Measurements from ENCODE around the gene SMIM13. TPM values are rescaled to one million over a fixed set of nuclear protein-coding genes. Genes with fewer than 3 reads are reported as not detected.

Gene SMIM13
- polyA plus RNA-seq, 2 of the 4 experiments (the other 2 are of a cell fraction), result 12.7 to 12.8 TPM

DNA sequence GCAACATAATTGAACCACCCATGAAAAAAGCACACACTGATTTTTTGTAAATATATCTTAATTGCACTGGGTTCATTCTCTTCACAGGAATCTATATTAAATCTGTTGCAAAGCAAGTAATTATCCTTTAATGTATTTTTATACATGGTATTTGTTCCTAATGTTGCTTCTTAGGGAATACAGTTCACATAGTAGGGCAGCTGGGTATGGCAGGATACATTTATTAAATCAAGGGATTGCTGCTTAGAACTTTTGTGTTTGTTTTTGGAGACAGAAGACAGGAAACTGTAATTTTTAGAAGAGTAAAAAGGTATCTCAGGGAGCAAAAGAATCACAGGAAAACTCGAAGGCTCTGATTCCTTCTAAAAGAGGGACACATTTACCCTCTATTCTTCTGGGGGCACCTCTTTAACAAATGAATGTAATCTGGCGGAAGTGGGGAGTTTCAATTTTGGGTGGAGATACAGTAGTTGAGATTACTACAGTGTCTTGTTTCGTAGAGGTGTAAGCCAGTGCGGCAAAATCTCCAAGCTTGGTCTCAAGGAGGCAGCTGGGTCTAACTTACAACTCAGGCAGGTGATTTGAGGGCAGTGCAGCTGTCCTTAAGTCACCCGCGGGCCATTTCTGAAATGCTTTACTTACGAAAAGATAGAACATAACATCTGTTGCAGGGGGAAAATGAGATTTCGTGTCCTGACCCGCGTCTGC, 812 bp upstream of the SMIM13 start:
- H3K4me2 ChIP-seq, result peak overlapping the region; percentile 83
- ChIA-PET POLR2A (interaction anchor here (1.1 to 1.3 kb wide), 3 partner anchors 114 to 483 kb away, joined by 3 to 4 read pairs (median 3); no protein-coding TSS in a partner anchor), CTCF (interaction anchor here (0.6 to 3.4 kb wide), 10 partner anchors 9 to 656 kb away, joined by 3 to 13 read pairs (median 3); no protein-coding TSS in a partner anchor)
- peaks cover 17% of the 10 kb centered on the region; the same call in 2 of the 3 replicates for H3K4me1 ChIP-seq
- peak overlapping the region; percentile 84 for H3K4me3 ChIP-seq
- ATAC-seq (peak; percentile 31 to 39; a peak in 4 of 6 replicates), DNase-seq (ENCODE audit: low read depth in 1 of 2, low spot score in 1 of 2) (peak; percentile 41 to 48), FAIRE-seq (no peak)
- no peaks in the 10 kb centered on the region for H3K9me3 ChIP-seq
- 6% methylated on average over 10 of the region's 10 CpGs for whole genome bisulfite sequencing (ENCODE audit: missing lambda C conversion rate)
- no peak for TF ChIP-seq FOSL2 (IDR thresholded peaks at IDR 0.05)
- TF ChIP-seq FOSL2 (CRISPR knock-in tag; IDR thresholded peaks at IDR 0.05), result no peak
- no peak for TF ChIP-seq MYC (IDR thresholded peaks at IDR 0.05; ENCODE audit: borderline replicate concordance, low read length)
- TF ChIP-seq HDAC2 (IDR thresholded peaks at IDR 0.05), result no peak
- no peak for TF ChIP-seq CHD4 (IDR thresholded peaks at IDR 0.05; ENCODE audit: borderline replicate concordance)
- TF ChIP-seq EHMT2 (IDR thresholded peaks at IDR 0.05; ENCODE audit: low read depth), result no peak
- TF ChIP-seq, protein P1, sequence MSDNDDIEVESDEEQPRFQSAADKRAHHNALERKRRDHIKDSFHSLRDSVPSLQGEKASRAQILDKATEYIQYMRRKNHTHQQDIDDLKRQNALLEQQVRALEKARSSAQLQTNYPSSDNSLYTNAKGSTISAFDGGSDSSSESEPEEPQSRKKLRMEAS (IDR thresholded peaks at IDR 0.05), result no peak
- H3K27ac ChIP-seq, result peak overlapping the region; percentile 96 to 98

DNA sequence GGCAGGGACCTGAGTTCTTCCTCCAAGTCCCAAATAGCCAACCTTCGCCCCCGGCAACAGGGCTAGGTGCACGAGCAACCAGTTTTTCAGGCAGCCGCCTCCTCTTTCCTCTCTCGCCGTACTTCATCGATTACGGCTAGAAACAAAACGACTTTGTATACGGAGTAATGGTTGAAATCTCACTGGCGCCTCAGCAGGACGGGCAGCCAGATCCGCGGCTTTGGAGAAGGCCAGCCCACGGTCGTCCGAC, 333 bp upstream of the SMIM13 start:
- ChIA-PET POLR2A (interaction anchor here (1.1 to 1.3 kb wide), 3 partner anchors 114 to 482 kb away, joined by 3 to 4 read pairs (median 3); no protein-coding TSS in a partner anchor), CTCF (interaction anchor here (0.6 to 3.4 kb wide), 9 partner anchors 9 to 657 kb away, joined by 3 to 13 read pairs (median 3); no protein-coding TSS in a partner anchor)
- Histone ChIP-seq H3K27ac (peak overlapping the region; percentile 96 to 98), H3K4me1 (peaks cover 21% of the 10 kb centered on the region; the same call in 2 of the 3 replicates), H3K4me2 (peak overlapping the region; percentile 83), H3K4me3 (peak overlapping the region; percentile 84), H3K9me3 (no peaks in the 10 kb centered on the region)
- DNase-seq (ENCODE audit: low read depth in 1 of 2, low spot score in 1 of 2), result no peak
- FAIRE-seq, result no peak
- TF ChIP-seq PHF8 (IDR thresholded peaks at IDR 0.05; ENCODE audit: borderline replicate concordance, low read depth) (0 out of 2 replicates have a peak, but pooled peaks have one; percentile 9), EP300 (IDR thresholded peaks at IDR 0.05) (no peak)
- WGBS (ENCODE audit: missing lambda C conversion rate), result 0% methylated on average over 7 of the region's 17 CpGs
- ATAC-seq, result peak; percentile 10 to 25; a peak in 4 of 6 replicates

DNA sequence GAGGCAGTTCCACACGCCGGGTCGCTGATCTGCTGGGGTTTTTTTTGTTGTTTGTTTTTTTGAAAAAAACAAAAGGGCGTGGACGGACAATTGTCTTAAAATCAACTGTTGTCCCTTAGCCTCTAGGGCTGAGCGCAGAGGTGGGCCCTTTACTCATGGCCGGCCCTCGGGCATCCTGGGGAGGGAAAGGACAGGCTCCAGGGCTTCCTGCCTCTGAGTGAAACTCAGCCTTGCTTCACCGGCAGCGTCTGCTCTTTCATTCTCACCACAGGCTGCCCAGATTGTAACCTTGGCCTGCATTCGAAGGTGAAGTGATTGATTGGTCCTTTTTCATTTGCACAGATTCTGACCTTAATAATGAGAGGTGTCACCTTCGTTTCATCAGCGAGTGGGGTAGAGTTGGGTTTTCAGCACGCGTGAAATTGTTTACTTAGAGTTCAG, 797 bp downstream of the SMIM13 start:
- no peak for FAIRE-seq
- peak overlapping the region; percentile 96 to 98 for H3K27ac ChIP-seq
- peak overlapping the region; percentile 83 for H3K4me2 ChIP-seq
- ATAC-seq, result peak in 1 of 2 experiments; percentile 37; a peak in 1 of 6 replicates
- ChIA-PET POLR2A (no interaction called here), CTCF (interaction anchor here (1.3 to 2.1 kb wide), 4 partner anchors 12 to 402 kb away, joined by 4 to 11 read pairs (median 4); no protein-coding TSS in a partner anchor)
- H3K4me1 ChIP-seq, result peaks cover 21% of the 10 kb centered on the region; the same call in 2 of the 3 replicates
- peak overlapping the region; percentile 84 for H3K4me3 ChIP-seq
- peak; percentile 18 to 21 for DNase-seq (ENCODE audit: low read depth in 1 of 2, low spot score in 1 of 2)
- TF ChIP-seq ZFP36 (IDR thresholded peaks at IDR 0.05; ENCODE audit: borderline replicate concordance, partially characterized antibody), result no peak
- TF ChIP-seq RNF2 (IDR thresholded peaks at IDR 0.05; ENCODE audit: borderline replicate concordance, low read depth), result no peak
- no peak for TF ChIP-seq FOSL2 (IDR thresholded peaks at IDR 0.05)
- no peak for TF ChIP-seq FOSL2 (CRISPR knock-in tag; IDR thresholded peaks at IDR 0.05)
- TF ChIP-seq, protein P2, sequence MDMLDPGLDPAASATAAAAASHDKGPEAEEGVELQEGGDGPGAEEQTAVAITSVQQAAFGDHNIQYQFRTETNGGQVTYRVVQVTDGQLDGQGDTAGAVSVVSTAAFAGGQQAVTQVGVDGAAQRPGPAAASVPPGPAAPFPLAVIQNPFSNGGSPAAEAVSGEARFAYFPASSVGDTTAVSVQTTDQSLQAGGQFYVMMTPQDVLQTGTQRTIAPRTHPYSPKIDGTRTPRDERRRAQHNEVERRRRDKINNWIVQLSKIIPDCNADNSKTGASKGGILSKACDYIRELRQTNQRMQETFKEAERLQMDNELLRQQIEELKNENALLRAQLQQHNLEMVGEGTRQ (IDR thresholded peaks at IDR 0.05), result no peak
- no peak for TF ChIP-seq JUN (IDR thresholded peaks at IDR 0.05)
- TF ChIP-seq HOXA7 (CRISPR knock-in tag; IDR thresholded peaks at IDR 0.05), result no peak
- no peak for TF ChIP-seq CHD2 (IDR thresholded peaks at IDR 0.05; ENCODE audit: low read length, partially characterized antibody)
- TF ChIP-seq, protein P3, sequence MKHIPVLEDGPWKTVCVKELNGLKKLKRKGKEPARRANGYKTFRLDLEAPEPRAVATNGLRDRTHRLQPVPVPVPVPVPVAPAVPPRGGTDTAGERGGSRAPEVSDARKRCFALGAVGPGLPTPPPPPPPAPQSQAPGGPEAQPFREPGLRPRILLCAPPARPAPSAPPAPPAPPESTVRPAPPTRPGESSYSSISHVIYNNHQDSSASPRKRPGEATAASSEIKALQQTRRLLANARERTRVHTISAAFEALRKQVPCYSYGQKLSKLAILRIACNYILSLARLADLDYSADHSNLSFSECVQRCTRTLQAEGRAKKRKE (CRISPR knock-in tag; IDR thresholded peaks at IDR 0.05; ENCODE audit: low read depth), result no peak
- TF ChIP-seq SREBF2 (IDR thresholded peaks at IDR 0.05), result no peak
- TF ChIP-seq, protein P4, sequence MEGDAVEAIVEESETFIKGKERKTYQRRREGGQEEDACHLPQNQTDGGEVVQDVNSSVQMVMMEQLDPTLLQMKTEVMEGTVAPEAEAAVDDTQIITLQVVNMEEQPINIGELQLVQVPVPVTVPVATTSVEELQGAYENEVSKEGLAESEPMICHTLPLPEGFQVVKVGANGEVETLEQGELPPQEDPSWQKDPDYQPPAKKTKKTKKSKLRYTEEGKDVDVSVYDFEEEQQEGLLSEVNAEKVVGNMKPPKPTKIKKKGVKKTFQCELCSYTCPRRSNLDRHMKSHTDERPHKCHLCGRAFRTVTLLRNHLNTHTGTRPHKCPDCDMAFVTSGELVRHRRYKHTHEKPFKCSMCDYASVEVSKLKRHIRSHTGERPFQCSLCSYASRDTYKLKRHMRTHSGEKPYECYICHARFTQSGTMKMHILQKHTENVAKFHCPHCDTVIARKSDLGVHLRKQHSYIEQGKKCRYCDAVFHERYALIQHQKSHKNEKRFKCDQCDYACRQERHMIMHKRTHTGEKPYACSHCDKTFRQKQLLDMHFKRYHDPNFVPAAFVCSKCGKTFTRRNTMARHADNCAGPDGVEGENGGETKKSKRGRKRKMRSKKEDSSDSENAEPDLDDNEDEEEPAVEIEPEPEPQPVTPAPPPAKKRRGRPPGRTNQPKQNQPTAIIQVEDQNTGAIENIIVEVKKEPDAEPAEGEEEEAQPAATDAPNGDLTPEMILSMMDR (IDR thresholded peaks at IDR 0.05), result no peak
- TF ChIP-seq ZSCAN20 (CRISPR knock-in tag; IDR thresholded peaks at IDR 0.05), result no peak
- no peak for TF ChIP-seq KDM5A (IDR thresholded peaks at IDR 0.05)
- TF ChIP-seq, protein P5, sequence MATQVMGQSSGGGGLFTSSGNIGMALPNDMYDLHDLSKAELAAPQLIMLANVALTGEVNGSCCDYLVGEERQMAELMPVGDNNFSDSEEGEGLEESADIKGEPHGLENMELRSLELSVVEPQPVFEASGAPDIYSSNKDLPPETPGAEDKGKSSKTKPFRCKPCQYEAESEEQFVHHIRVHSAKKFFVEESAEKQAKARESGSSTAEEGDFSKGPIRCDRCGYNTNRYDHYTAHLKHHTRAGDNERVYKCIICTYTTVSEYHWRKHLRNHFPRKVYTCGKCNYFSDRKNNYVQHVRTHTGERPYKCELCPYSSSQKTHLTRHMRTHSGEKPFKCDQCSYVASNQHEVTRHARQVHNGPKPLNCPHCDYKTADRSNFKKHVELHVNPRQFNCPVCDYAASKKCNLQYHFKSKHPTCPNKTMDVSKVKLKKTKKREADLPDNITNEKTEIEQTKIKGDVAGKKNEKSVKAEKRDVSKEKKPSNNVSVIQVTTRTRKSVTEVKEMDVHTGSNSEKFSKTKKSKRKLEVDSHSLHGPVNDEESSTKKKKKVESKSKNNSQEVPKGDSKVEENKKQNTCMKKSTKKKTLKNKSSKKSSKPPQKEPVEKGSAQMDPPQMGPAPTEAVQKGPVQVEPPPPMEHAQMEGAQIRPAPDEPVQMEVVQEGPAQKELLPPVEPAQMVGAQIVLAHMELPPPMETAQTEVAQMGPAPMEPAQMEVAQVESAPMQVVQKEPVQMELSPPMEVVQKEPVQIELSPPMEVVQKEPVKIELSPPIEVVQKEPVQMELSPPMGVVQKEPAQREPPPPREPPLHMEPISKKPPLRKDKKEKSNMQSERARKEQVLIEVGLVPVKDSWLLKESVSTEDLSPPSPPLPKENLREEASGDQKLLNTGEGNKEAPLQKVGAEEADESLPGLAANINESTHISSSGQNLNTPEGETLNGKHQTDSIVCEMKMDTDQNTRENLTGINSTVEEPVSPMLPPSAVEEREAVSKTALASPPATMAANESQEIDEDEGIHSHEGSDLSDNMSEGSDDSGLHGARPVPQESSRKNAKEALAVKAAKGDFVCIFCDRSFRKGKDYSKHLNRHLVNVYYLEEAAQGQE (IDR thresholded peaks at IDR 0.05), result no peak
- TF ChIP-seq KDM1A (IDR thresholded peaks at IDR 0.05; ENCODE audit: low read depth), result no peak
- no peak for TF ChIP-seq POLR2AphosphoS2 (conservative IDR thresholded peaks at IDR 0.05; ENCODE audit: low read length)
- no peak for TF ChIP-seq RCOR1 (IDR thresholded peaks at IDR 0.05; ENCODE audit: low read depth, low read length)
- no peak for TF ChIP-seq HOXB13 (CRISPR knock-in tag; IDR thresholded peaks at IDR 0.05; ENCODE audit: low read depth)
- H3K9me3 ChIP-seq, result no peaks in the 10 kb centered on the region
- WGBS (ENCODE audit: missing lambda C conversion rate), result under 1% methylated on average over 13 of the region's 15 CpGs

All from A549 (cell line).